Fibroblast of lung (primary cell): ENCODE data around the gene HPSE2. TPM values are rescaled to one million over a fixed set of nuclear protein-coding genes. Genes with fewer than 3 reads are reported as not detected.

Experiments
- DNase-seq, 2 donors: peaks; one replicate each; pipeline versions ENCODE4 v3.0.0 to v3.0.0-alpha.2; 2010; ENCODE audit warnings: low read depth in 2 of 2
- H2AFZ ChIP-seq: 2 replicates; pipeline ENCODE4 v1.5.1; 2012; ENCODE audit warnings: low read length, control low read depth, inconsistent platforms
- H3K27ac ChIP-seq: 2 replicates; pipeline ENCODE4 v1.5.1; 2011; ENCODE audit warnings: low read length, control low read depth; ENCODE audit not compliant: insufficient read depth
- H3K27me3 ChIP-seq: 2 replicates; pipeline ENCODE4 v1.5.1; 2011; ENCODE audit warnings: mild to moderate bottlenecking, low read length; ENCODE audit not compliant: control insufficient read depth, insufficient read depth
- H3K36me3 ChIP-seq: 2 replicates; pipeline ENCODE4 v1.5.1; 2011; ENCODE audit warnings: low read length; ENCODE audit not compliant: control insufficient read depth, insufficient read depth
- H3K4me1 ChIP-seq: 2 replicates; pipeline ENCODE4 v1.5.1; 2011; ENCODE audit warnings: low read length; ENCODE audit not compliant: control insufficient read depth, insufficient read depth; ENCODE audit errors: extremely low read depth
- H3K4me2 ChIP-seq: 2 replicates; pipeline ENCODE4 v1.5.1; 2011; ENCODE audit warnings: low read length, control low read depth; ENCODE audit not compliant: insufficient read depth; ENCODE audit errors: extremely low read depth
- H3K4me3 ChIP-seq, 4 experiments: fragments of 200-600 bp in 1 of 4; sonication (generic) in 1 of 4; replicated peaks in 1 of 4; 2 replicates each; pipeline ENCODE4 v1.5.1; 2011 to 2016; ENCODE audit warnings: low read length in 4 of 4, low read depth in 3 of 4, mild to moderate bottlenecking in 3 of 4, control low read depth in 2 of 4, inconsistent platforms in 1 of 4, mixed read lengths in 1 of 4; ENCODE audit not compliant: insufficient read depth in 1 of 4; ENCODE audit errors: control extremely low read depth in 1 of 4
- H3K79me2 ChIP-seq: 2 replicates; pipeline ENCODE4 v1.5.1; 2012; ENCODE audit warnings: mild to moderate bottlenecking, low read length, inconsistent platforms; ENCODE audit not compliant: control insufficient read depth, insufficient read depth
- H3K9ac ChIP-seq: 2 replicates; pipeline ENCODE4 v1.5.1; 2011; ENCODE audit warnings: mild to moderate bottlenecking, low read length, control low read depth; ENCODE audit not compliant: insufficient read depth
- H3K9me3 ChIP-seq: 2 replicates; pipeline ENCODE4 v1.5.1; 2012; ENCODE audit warnings: low read depth, low read length; ENCODE audit not compliant: control insufficient read depth, insufficient read depth
- H4K20me1 ChIP-seq: 2 replicates; pipeline ENCODE4 v1.5.1; 2011; ENCODE audit warnings: low read length; ENCODE audit not compliant: control insufficient read depth, insufficient read depth; ENCODE audit errors: extremely low read depth
- EZH2 ChIP-seq: IDR thresholded peaks from 2 replicates; pipeline ENCODE4 v1.5.1; 2012; ENCODE audit warnings: low read length, control low read depth, mild to moderate bottlenecking; ENCODE audit errors: missing control alignments
- polyA plus RNA-seq, 2 donors: library from polyadenylated mRNA; depleted of rRNA in 1 of 2; stranded (reverse) in 1 of 2; unstranded in 1 of 2; fragments of >200 nt; gene quantifications; 2 replicates each; pipeline ENCODE4 v1.2.1, GENCODE V29; 2011 to 2012; ENCODE audit warnings: missing spikeins in 1 of 2
- total RNA-seq: library from RNA; depleted of rRNA; stranded (reverse); fragments of >200 nt; gene quantifications from 2 replicates; pipeline ENCODE4 v1.2.1, GENCODE V29; 2014
- TF ChIP-seq, protein P1 (sequence below), 2 donors: IDR thresholded peaks in 1 of 2; conservative IDR thresholded peaks in 1 of 2; 1 replicate in 1 of 2; 2 replicates in 1 of 2; pipeline ENCODE4 v1.5.1; 2011 to 2012; ENCODE audit warnings: low read length in 2 of 2, control low read depth in 1 of 2, inconsistent platforms in 1 of 2, low read depth in 1 of 2, mild to moderate bottlenecking in 1 of 2

HPSE2 gene
- total and polyA plus RNA-seq, 2 donors (not counting 1 experiment from before 2014, with no cell fraction given) = 0.02 to 0.17 TPM

- TF ChIP-seq, protein P1, sequence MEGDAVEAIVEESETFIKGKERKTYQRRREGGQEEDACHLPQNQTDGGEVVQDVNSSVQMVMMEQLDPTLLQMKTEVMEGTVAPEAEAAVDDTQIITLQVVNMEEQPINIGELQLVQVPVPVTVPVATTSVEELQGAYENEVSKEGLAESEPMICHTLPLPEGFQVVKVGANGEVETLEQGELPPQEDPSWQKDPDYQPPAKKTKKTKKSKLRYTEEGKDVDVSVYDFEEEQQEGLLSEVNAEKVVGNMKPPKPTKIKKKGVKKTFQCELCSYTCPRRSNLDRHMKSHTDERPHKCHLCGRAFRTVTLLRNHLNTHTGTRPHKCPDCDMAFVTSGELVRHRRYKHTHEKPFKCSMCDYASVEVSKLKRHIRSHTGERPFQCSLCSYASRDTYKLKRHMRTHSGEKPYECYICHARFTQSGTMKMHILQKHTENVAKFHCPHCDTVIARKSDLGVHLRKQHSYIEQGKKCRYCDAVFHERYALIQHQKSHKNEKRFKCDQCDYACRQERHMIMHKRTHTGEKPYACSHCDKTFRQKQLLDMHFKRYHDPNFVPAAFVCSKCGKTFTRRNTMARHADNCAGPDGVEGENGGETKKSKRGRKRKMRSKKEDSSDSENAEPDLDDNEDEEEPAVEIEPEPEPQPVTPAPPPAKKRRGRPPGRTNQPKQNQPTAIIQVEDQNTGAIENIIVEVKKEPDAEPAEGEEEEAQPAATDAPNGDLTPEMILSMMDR (conservative IDR thresholded peaks at IDR 0.05 in 1 of 2, IDR thresholded peaks at IDR 0.05 in 1 of 2; ENCODE audit: low read depth in 1 of 2, low read length in 2 of 2) = no peak
- no peak for TF ChIP-seq EZH2
- Histone ChIP-seq H3K36me3 (no peaks in the 10 kb centered on the region), H3K4me3 (no peak overlapping the region), H3K27me3 (no peaks in the 10 kb centered on the region), H3K27ac (no peak overlapping the region), H4K20me1 (no peaks in the 10 kb centered on the region), H3K79me2 (no peaks in the 10 kb centered on the region), H3K9me3 (no peaks in the 10 kb centered on the region), H2AFZ (no peak overlapping the region), H3K9ac (no peak overlapping the region), H3K4me1 (no peaks in the 10 kb centered on the region), H3K4me2 (no peak overlapping the region)
- DNase-seq = no peak
These were observed 388.9 kb downstream of the HPSE2 start for GRCh38 chr10:98846787-98847186.

GRCh38 chr10:98833542-98833941 lies 402.1 kb downstream of the HPSE2 start:
- no peaks in the 10 kb centered on the region for H3K4me1 ChIP-seq
- no peak for DNase-seq
- no peak overlapping the region for H3K27ac ChIP-seq
- no peaks in the 10 kb centered on the region for H4K20me1 ChIP-seq
- no peaks in the 10 kb centered on the region for H3K79me2 ChIP-seq
- H3K4me2 ChIP-seq = no peak overlapping the region
- no peaks in the 10 kb centered on the region for H3K36me3 ChIP-seq
- H3K4me3 ChIP-seq = no peak overlapping the region
- no peaks in the 10 kb centered on the region for H3K27me3 ChIP-seq
- no peak overlapping the region for H2AFZ ChIP-seq
- H3K9ac ChIP-seq = no peak overlapping the region
- TF ChIP-seq EZH2 = no peak
- TF ChIP-seq, protein P1 (conservative IDR thresholded peaks at IDR 0.05 in 1 of 2, IDR thresholded peaks at IDR 0.05 in 1 of 2; ENCODE audit: low read depth in 1 of 2, low read length in 2 of 2) = no peak
- no peaks in the 10 kb centered on the region for H3K9me3 ChIP-seq

GRCh38 chr10:98832738-98833137 lies 402.9 kb downstream of the HPSE2 start:
- no peaks in the 10 kb centered on the region for H3K9me3 ChIP-seq
- no peak for TF ChIP-seq EZH2
- TF ChIP-seq, protein P1 (conservative IDR thresholded peaks at IDR 0.05 in 1 of 2, IDR thresholded peaks at IDR 0.05 in 1 of 2; ENCODE audit: low read depth in 1 of 2, low read length in 2 of 2) = no peak
- H3K4me1 ChIP-seq = no peaks in the 10 kb centered on the region
- no peaks in the 10 kb centered on the region for H3K36me3 ChIP-seq
- no peak overlapping the region for H3K9ac ChIP-seq
- no peak overlapping the region for H3K27ac ChIP-seq
- H3K79me2 ChIP-seq = no peaks in the 10 kb centered on the region
- DNase-seq = no peak
- no peak overlapping the region for H3K4me3 ChIP-seq
- no peaks in the 10 kb centered on the region for H4K20me1 ChIP-seq
- no peaks in the 10 kb centered on the region for H3K27me3 ChIP-seq
- no peak overlapping the region for H2AFZ ChIP-seq
- H3K4me2 ChIP-seq = no peak overlapping the region
